HepG2 (cell line): Measurements from ENCODE around the gene HORMAD2. TPM values are rescaled to one million over a fixed set of nuclear protein-coding genes. Genes with fewer than 3 reads are reported as not detected.
A peak's percentile ranks its signal among the peaks of the same experiment; 100 is the strongest.

Source experiments
- BORCS8-MEF2B ChIP-seq: sonication (generic); formaldehyde crosslinking; IDR thresholded peaks from 2 replicates; pipeline ENCODE4 v1.8.0; 2022; ENCODE audit warnings: mild to moderate bottlenecking, missing genetic modification reagents
- FIP1L1 ChIP-seq: fragments of 200-400 bp; formaldehyde crosslinking; IDR thresholded peaks from 2 replicates; pipeline ENCODE4 v1.6.1; 2018; ENCODE audit warnings: low read depth, mild to moderate bottlenecking, low read length, moderate library complexity, borderline replicate concordance; ENCODE audit not compliant: insufficient read depth
- FOXA1 ChIP-seq, 2 experiments: fragments of 450-650 bp in 1 of 2; sonication (generic) in 1 of 2; formaldehyde crosslinking in 1 of 2; IDR thresholded peaks; 2 replicates each; pipeline versions ENCODE4 v1.4.0 to v1.6.1; 2016 to 2020; ENCODE audit warnings: missing genetic modification reagents in 1 of 2
- ISX ChIP-seq: sonication (generic); formaldehyde crosslinking; conservative IDR thresholded peaks from 2 replicates; pipeline ENCODE4 v1.5.0; 2020; ENCODE audit warnings: missing genetic modification reagents
- KDM1A ChIP-seq: IDR thresholded peaks from 2 replicates; pipeline ENCODE4 v1.6.1; 2016; ENCODE audit warnings: missing compliant biosample characterization
- MLLT10 ChIP-seq: sonication (generic); formaldehyde crosslinking; IDR thresholded peaks from 2 replicates; pipeline ENCODE4 v1.4.0; 2020; ENCODE audit warnings: missing genetic modification reagents
- MTA1 ChIP-seq: sonication (generic); formaldehyde crosslinking; IDR thresholded peaks from 2 replicates; pipeline ENCODE4 v1.4.0; 2020; ENCODE audit warnings: missing genetic modification reagents, mild to moderate bottlenecking, borderline replicate concordance
- MYNN ChIP-seq: sonication (generic); formaldehyde crosslinking; IDR thresholded peaks from 2 replicates; pipeline ENCODE4 v1.4.0; 2020; ENCODE audit warnings: mild to moderate bottlenecking, low read depth, missing genetic modification reagents
- NFE2 ChIP-seq: sonication (generic); formaldehyde crosslinking; IDR thresholded peaks from 2 replicates; pipeline ENCODE4 v1.4.0; 2020; ENCODE audit warnings: missing genetic modification reagents
- NKX3-1 ChIP-seq: sonication (generic); formaldehyde crosslinking; IDR thresholded peaks from 2 replicates; pipeline ENCODE4 v1.5.0; 2020; ENCODE audit warnings: missing genetic modification reagents
- RXRA ChIP-seq: sonication (generic); formaldehyde crosslinking; IDR thresholded peaks from 2 replicates; pipeline ENCODE4 v1.5.1; 2020; ENCODE audit warnings: missing genetic modification reagents
- SMAD3 ChIP-seq: sonication (generic); formaldehyde crosslinking; IDR thresholded peaks from 2 replicates; pipeline ENCODE4 v1.4.0; 2020; ENCODE audit warnings: missing genetic modification reagents
- SRY ChIP-seq: sonication (generic); formaldehyde crosslinking; IDR thresholded peaks from 2 replicates; pipeline ENCODE4 v1.8.0; 2022; ENCODE audit warnings: mild to moderate bottlenecking, missing genetic modification reagents
- TBP ChIP-seq: sonication (generic); formaldehyde crosslinking; IDR thresholded peaks from 2 replicates; pipeline ENCODE4 v1.5.0; 2020; ENCODE audit warnings: missing genetic modification reagents
- TOPORS ChIP-seq: sonication (generic); formaldehyde crosslinking; IDR thresholded peaks from 2 replicates; pipeline ENCODE4 v1.8.0; 2023; ENCODE audit warnings: mild to moderate bottlenecking, missing genetic modification reagents
- ZFYVE20 ChIP-seq: sonication (generic); formaldehyde crosslinking; IDR thresholded peaks from 2 replicates; pipeline ENCODE4 v1.8.0; 2023; ENCODE audit warnings: low read depth, mild to moderate bottlenecking, moderate library complexity, missing genetic modification reagents, borderline replicate concordance
- ZNF264 ChIP-seq: sonication (generic); formaldehyde crosslinking; IDR thresholded peaks from 2 replicates; pipeline ENCODE4 v1.4.0; 2020; ENCODE audit warnings: missing genetic modification reagents
- ZNF33A ChIP-seq: sonication (generic); formaldehyde crosslinking; IDR thresholded peaks from 2 replicates; pipeline ENCODE4 v1.5.1; 2020; ENCODE audit warnings: missing genetic modification reagents, mild to moderate bottlenecking, moderate library complexity, borderline replicate concordance
- ZNF543 ChIP-seq: sonication (generic); formaldehyde crosslinking; IDR thresholded peaks from 2 replicates; pipeline ENCODE4 v1.4.0; 2020; ENCODE audit warnings: mild to moderate bottlenecking, missing genetic modification reagents
- ZNF749 ChIP-seq: sonication (generic); formaldehyde crosslinking; IDR thresholded peaks from 2 replicates; pipeline ENCODE4 v1.8.0; 2022; ENCODE audit warnings: mild to moderate bottlenecking, missing genetic modification reagents, moderate library complexity, borderline replicate concordance
- ZNF776 ChIP-seq: sonication (generic); formaldehyde crosslinking; IDR thresholded peaks from 2 replicates; pipeline ENCODE4 v1.4.0; 2020; ENCODE audit warnings: mild to moderate bottlenecking, missing genetic modification reagents
- ZNF777 ChIP-seq: sonication (generic); formaldehyde crosslinking; IDR thresholded peaks from 2 replicates; pipeline ENCODE4 v1.4.0; 2020; ENCODE audit warnings: missing genetic modification reagents
- polyA plus RNA-seq, 8 experiments: library from polyadenylated mRNA; depleted of rRNA in 3 of 8; stranded (reverse) in 7 of 8; unstranded in 1 of 8; fragments of >200 nt; fragmentation: Illumina TruSeq in 4 of 8; extraction: Trizol in 4 of 8; gene quantifications; 2 replicates each; pipeline versions ENCODE4 v1.2.1 to v1.2.3, GENCODE V29; 2011 to 2016; ENCODE audit warnings: low read depth in 4 of 8, missing spikeins in 1 of 8, mixed read lengths in 1 of 8; ENCODE audit not compliant: insufficient read depth in 1 of 8
- total RNA-seq, 5 experiments: library from RNA; depleted of rRNA; stranded (reverse); fragments of >200 nt; fragmentation: Illumina TruSeq; extraction: Trizol; gene quantifications; 2 replicates each; pipeline ENCODE4 v1.2.3, GENCODE V29; 2016; ENCODE audit warnings: low read depth in 1 of 5
- TF ChIP-seq, protein P1 (sequence below): sonication (generic); formaldehyde crosslinking; IDR thresholded peaks from 2 replicates; pipeline ENCODE4 v1.5.1; 2020; ENCODE audit warnings: mild to moderate bottlenecking, missing genetic modification reagents, moderate library complexity
- TF ChIP-seq, protein P2 (sequence below): sonication (generic); formaldehyde crosslinking; IDR thresholded peaks from 2 replicates; pipeline ENCODE4 v1.4.0; 2020; ENCODE audit warnings: missing genetic modification reagents
- TF ChIP-seq, protein P3 (sequence below): sonication (generic); formaldehyde crosslinking; IDR thresholded peaks from 2 replicates; pipeline ENCODE4 v1.9.0; 2022; ENCODE audit warnings: low read depth, missing genetic modification reagents
- TF ChIP-seq, protein P4 (sequence below): sonication (generic); formaldehyde crosslinking; IDR thresholded peaks from 2 replicates; pipeline ENCODE4 v1.4.0; 2020; ENCODE audit warnings: missing genetic modification reagents

The HORMAD2 gene
- total and polyA plus RNA-seq, 2 of the 13 experiments (the other 11 are each of a cell fraction or from before 2014, with no cell fraction given) = not detected

DNA sequence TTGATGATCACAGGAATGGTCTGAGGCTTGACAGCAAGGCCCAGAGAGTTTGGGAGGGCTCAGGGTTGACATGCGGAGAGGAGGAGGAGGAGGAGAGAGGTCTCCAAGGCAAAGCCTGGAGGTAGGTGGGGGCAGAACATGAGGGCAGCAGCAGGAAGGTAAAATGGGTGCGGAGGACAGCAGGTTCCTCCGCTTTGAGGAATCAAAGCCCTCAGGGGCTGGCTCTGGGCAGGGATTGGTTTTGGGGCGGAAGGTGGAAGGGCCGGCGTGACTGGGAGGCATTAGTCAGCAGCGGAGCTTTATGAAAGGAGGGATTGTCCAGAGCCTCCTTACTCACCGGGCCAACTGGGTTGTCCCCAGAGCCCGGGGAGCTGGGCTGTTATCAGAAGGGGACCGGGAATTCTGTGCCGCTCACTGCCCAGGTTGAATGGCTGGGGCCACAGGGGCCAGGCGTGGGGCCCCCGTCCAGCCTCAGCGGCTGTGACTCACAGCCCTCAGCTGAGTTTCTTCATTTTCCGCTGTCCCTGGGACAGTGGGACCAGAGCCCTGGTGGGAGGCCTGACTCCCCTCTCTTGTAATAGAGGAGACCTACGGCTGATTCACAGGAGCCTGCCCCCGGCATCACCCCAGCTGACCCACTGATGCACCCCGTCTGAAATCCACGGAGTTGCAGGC lies 130.1 kb downstream of the HORMAD2 start (continued):
- TF ChIP-seq ZNF543 = 0 out of 2 replicates have a peak, but pooled peaks have one; percentile 20
- TF ChIP-seq, protein P1, sequence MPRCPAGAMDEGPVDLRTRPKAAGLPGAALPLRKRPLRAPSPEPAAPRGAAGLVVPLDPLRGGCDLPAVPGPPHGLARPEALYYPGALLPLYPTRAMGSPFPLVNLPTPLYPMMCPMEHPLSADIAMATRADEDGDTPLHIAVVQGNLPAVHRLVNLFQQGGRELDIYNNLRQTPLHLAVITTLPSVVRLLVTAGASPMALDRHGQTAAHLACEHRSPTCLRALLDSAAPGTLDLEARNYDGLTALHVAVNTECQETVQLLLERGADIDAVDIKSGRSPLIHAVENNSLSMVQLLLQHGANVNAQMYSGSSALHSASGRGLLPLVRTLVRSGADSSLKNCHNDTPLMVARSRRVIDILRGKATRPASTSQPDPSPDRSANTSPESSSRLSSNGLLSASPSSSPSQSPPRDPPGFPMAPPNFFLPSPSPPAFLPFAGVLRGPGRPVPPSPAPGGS = no peak
- TF ChIP-seq TOPORS = no peak
- TF ChIP-seq, protein P2, sequence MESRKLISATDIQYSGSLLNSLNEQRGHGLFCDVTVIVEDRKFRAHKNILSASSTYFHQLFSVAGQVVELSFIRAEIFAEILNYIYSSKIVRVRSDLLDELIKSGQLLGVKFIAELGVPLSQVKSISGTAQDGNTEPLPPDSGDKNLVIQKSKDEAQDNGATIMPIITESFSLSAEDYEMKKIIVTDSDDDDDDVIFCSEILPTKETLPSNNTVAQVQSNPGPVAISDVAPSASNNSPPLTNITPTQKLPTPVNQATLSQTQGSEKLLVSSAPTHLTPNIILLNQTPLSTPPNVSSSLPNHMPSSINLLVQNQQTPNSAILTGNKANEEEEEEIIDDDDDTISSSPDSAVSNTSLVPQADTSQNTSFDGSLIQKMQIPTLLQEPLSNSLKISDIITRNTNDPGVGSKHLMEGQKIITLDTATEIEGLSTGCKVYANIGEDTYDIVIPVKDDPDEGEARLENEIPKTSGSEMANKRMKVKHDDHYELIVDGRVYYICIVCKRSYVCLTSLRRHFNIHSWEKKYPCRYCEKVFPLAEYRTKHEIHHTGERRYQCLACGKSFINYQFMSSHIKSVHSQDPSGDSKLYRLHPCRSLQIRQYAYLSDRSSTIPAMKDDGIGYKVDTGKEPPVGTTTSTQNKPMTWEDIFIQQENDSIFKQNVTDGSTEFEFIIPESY (CRISPR knock-in tag) = no peak
- TF ChIP-seq, protein P3, sequence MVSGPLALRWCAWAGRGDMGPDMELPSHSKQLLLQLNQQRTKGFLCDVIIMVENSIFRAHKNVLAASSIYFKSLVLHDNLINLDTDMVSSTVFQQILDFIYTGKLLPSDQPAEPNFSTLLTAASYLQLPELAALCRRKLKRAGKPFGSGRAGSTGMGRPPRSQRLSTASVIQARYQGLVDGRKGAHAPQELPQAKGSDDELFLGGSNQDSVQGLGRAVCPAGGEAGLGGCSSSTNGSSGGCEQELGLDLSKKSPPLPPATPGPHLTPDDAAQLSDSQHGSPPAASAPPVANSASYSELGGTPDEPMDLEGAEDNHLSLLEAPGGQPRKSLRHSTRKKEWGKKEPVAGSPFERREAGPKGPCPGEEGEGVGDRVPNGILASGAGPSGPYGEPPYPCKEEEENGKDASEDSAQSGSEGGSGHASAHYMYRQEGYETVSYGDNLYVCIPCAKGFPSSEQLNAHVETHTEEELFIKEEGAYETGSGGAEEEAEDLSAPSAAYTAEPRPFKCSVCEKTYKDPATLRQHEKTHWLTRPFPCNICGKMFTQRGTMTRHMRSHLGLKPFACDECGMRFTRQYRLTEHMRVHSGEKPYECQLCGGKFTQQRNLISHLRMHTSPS (CRISPR knock-in tag) = 0 out of 2 replicates have a peak, but pooled peaks have one; percentile 30
- no peak for TF ChIP-seq NKX3-1 (CRISPR knock-in tag)
- no peak for TF ChIP-seq ZNF264 (CRISPR knock-in tag)
- TF ChIP-seq SMAD3 (CRISPR knock-in tag) = 0 out of 2 replicates have a peak, but pooled peaks have one; percentile 25
- TF ChIP-seq NFE2 (CRISPR knock-in tag) = no peak
- no peak for TF ChIP-seq FOXA1 (IDR thresholded peaks at IDR 0.05)
- no peak for TF ChIP-seq FOXA1 (CRISPR knock-in tag; IDR thresholded peaks at IDR 0.05)
- TF ChIP-seq FIP1L1 = no peak
- TF ChIP-seq ZNF33A = no peak
- no peak for TF ChIP-seq BORCS8-MEF2B (CRISPR knock-in tag)
- TF ChIP-seq MYNN (CRISPR knock-in tag) = no peak
- TF ChIP-seq ISX (CRISPR knock-in tag) = no peak
- no peak for TF ChIP-seq SRY (CRISPR knock-in tag)
- TF ChIP-seq MLLT10 = no peak
- no peak for TF ChIP-seq MTA1 (CRISPR knock-in tag)
- peak; percentile 71 for TF ChIP-seq RXRA
- TF ChIP-seq ZFYVE20 = no peak
- TF ChIP-seq TBP (CRISPR knock-in tag) = no peak
- TF ChIP-seq ZNF777 (CRISPR knock-in tag) = no peak
- no peak for TF ChIP-seq ZNF749 (CRISPR knock-in tag)
- no peak for TF ChIP-seq ZNF776
- TF ChIP-seq, protein P4, sequence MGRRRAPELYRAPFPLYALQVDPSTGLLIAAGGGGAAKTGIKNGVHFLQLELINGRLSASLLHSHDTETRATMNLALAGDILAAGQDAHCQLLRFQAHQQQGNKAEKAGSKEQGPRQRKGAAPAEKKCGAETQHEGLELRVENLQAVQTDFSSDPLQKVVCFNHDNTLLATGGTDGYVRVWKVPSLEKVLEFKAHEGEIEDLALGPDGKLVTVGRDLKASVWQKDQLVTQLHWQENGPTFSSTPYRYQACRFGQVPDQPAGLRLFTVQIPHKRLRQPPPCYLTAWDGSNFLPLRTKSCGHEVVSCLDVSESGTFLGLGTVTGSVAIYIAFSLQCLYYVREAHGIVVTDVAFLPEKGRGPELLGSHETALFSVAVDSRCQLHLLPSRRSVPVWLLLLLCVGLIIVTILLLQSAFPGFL (CRISPR knock-in tag) = no peak
- no peak for TF ChIP-seq KDM1A (CRISPR knock-in tag)
